GM19023 (cell line): ENCODE data around the gene HOXD3.

Experiments
- ATAC-seq: cut with Tn5 transposase; IDR thresholded peaks from one replicate; pipeline ENCODE4 v1.9.1; 2021; ENCODE audit warnings: mild to moderate bottlenecking, moderate library complexity; ENCODE audit not compliant: unreplicated experiment

Gene HOXD3

GRCh38 chr2:176148751-176149421 is 8.2 kb upstream of the HOXD3 start:
- no peak for ATAC-seq

- no peak for ATAC-seq
These were observed 7.6 kb upstream of the HOXD3 start for GRCh38 chr2:176149481-176149938.

- ATAC-seq, result no peak
These were observed 7.0 kb upstream of the HOXD3 start for GRCh38 chr2:176149939-176150583.

- no peak for ATAC-seq
These were observed 6.3 kb upstream of the HOXD3 start for GRCh38 chr2:176150584-176151441.

GRCh38 chr2:176151442-176152287 is 5.4 kb upstream of the HOXD3 start, which contains the start of gene HOXD4:
Gene HOXD4, plus strand, starts transcription at chr2:176151550. Its CDS starts 84 bp downstream, at chr2:176151634.
- no peak for ATAC-seq

GRCh38 chr2:176152350-176153181 is 4.5 kb upstream of the HOXD3 start:
- ATAC-seq, result no peak

- no peak for ATAC-seq
These were observed 2.4 kb upstream of the HOXD3 start for GRCh38 chr2:176154576-176155252.

DNA sequence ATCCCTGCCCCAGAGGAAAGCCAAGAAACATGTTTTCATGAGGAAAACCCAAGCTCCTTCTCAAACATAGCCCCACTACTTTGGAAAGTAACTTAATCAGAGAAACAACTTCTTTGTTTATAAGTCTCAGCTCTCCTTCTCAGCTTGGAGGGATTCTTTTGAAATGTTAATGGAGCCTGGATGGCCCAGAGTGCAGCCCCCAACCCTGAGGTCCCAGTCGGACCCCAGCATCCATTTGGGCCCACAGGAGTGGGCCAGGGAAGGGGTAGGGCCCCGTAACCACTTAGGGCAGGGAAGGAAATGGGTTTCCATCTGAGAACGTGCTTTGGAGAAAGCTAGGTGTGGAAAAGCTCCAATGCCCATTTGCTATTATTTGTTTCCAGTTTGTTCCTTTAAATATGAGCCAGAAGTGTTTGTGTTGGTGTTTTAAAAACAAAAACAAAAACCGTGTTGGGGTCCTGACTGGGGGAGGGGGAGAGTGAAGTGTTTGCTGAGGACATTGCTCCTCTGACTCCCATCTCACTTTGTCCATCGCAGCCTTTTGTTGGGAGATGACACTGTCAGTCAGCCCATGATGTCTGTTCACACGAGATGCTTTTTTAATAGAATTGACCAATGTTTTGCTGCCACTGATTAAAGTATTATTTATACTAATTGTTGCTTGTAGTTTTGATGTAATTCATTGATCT is 1.6 kb upstream of the HOXD3 start:
- no peak for ATAC-seq

- no peak for ATAC-seq
These were observed 753 bp upstream of the HOXD3 start for GRCh38 chr2:176156301-176156806.

- ATAC-seq, result no peak
These were observed 535 bp downstream of the HOXD3 start for GRCh38 chr2:176157499-176158185.

DNA sequence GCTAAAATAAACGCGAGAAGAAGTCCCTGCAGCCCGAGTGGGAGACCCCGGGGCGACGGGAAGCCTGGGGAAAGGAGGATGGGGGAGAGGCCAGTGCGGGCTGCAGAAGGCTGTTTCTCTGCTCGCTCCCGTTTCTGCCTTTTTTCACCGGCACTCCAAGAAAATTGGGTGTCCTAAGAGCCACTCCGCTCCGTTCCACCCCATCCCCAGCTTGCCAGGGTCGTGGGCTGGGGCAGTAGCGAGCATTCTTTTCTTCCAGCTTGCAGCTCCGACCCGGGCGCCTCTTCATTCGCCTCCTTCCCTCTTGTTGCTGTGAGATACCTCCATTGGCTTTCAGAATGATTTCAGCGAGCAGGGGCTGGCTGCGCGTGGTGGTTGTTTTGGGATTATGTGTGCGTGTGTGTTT is 1.1 kb downstream of the HOXD3 start:
- ATAC-seq, result no peak

- ATAC-seq, result no peak
These were observed 2.0 kb downstream of the HOXD3 start for GRCh38 chr2:176158855-176159662.

GRCh38 chr2:176159663-176160250 is 2.6 kb downstream of the HOXD3 start:
- no peak for ATAC-seq

GRCh38 chr2:176160251-176160985 is 3.3 kb downstream of the HOXD3 start:
- no peak for ATAC-seq

DNA sequence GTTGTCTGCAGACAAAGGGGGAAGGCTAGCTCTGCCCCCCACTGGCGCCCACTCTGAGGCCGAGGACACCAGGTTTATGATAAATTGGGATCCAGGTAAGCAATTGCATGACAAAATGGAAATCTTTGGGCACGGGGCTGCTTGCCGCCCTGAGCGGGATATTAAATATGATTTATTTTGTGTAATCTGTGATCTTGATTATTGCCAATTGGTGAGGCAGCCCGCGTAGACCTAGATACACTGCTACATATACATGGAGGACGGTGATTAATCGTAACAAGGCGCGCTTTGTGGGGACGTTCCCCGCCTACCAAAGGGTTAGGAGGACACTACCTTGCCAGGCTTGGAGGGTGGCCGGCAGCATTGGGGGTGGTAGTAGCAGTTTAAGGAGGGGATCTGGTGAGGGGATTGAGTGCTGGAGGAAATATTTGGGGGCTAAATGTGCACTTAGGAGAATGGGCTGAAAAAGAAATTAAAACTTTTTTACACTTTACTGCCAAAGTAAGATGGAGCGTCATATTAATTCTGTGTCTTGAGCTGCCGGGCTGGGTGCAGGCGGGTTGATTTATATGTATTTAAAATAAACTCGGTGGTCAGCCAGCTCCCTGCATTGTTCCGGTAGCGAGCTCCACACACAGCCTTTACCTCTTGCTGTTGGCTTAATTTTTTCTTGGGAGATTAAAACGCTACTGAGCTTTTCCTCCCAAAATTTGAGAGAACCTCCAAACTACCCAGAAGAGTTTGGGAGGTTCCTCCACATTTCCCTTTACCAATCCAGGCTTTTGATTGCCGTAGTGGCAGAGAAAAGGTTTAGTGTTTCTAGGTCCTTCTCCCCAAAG is 4.1 kb downstream of the HOXD3 start:
- no peak for ATAC-seq
